GM19372 (cell line): Measurements from ENCODE around the gene PNMA1.

Experiments used
- ATAC-seq: cut with Tn5 transposase; IDR thresholded peaks from one replicate; pipeline ENCODE4 v1.9.1; 2021; ENCODE audit warnings: mild to moderate bottlenecking, low read depth, moderate library complexity; ENCODE audit not compliant: unreplicated experiment

Gene PNMA1

GRCh38 chr14:73678698-73679097, 35.5 kb downstream of the PNMA1 start:
- ATAC-seq: no peak

GRCh38 chr14:73674986-73675385, 39.2 kb downstream of the PNMA1 start:
- ATAC-seq: no peak

- ATAC-seq: no peak
Measured at GRCh38 chr14:73667854-73668253, 46.3 kb downstream of the PNMA1 start.

- no peak for ATAC-seq
Measured at GRCh38 chr14:73666583-73666982, 47.6 kb downstream of the PNMA1 start.

GRCh38 chr14:73665130-73665529, 49.1 kb downstream of the PNMA1 start:
- ATAC-seq: no peak

- ATAC-seq: no peak
Measured at GRCh38 chr14:73663548-73664212, 50.5 kb downstream of the PNMA1 start.

GRCh38 chr14:73662487-73662943, 51.7 kb downstream of the PNMA1 start:
- no peak for ATAC-seq

- ATAC-seq: no peak
Measured at GRCh38 chr14:73661872-73662271, 52.3 kb downstream of the PNMA1 start.
